Vagina (tissue), 2 donors: ENCODE data around the gene NRG2. TPM values are rescaled to one million over a fixed set of nuclear protein-coding genes. Genes with fewer than 3 reads are reported as not detected.

ENCODE experiments used
- DNase-seq, 2 donors: peaks; one replicate each; pipeline ENCODE4 v3.0.0-alpha.2; 2017; ENCODE audit errors: extremely low spot score in 2 of 2
- H3K27ac ChIP-seq: fragments of 200-600 bp; sonication (generic); one replicate; pipeline ENCODE4 v1.5.1; 2019
- H3K27me3 ChIP-seq: fragments of 200-600 bp; sonication (generic); one replicate; pipeline ENCODE4 v1.5.1; 2019
- H3K36me3 ChIP-seq, 2 donors: fragments of 200-600 bp; sonication (generic); one replicate each; pipeline ENCODE4 v1.5.1; 2017 to 2019
- H3K4me1 ChIP-seq: fragments of 200-600 bp; sonication (generic); one replicate; pipeline ENCODE4 v1.5.1; 2019
- H3K4me3 ChIP-seq, 2 donors: fragments of 200-600 bp; sonication (generic); 1 replicate in 1 of 2; 2 replicates in 1 of 2; pipeline ENCODE4 v1.5.1; 2016 to 2019
- H3K9me3 ChIP-seq: fragments of 200-600 bp; sonication (generic); one replicate; pipeline ENCODE4 v1.5.1; 2019
- CTCF ChIP-seq, 3 experiments: fragments of 450-650 bp in 2 of 3; fragments of 200-600 bp in 1 of 3; sonication (generic) in 1 of 3; IDR thresholded peaks; one replicate each; pipeline ENCODE4 v1.5.1; 2017 to 2019; ENCODE audit warnings: antibody characterized with exemption in 3 of 3, mild to moderate bottlenecking in 2 of 3, moderate library complexity in 2 of 3
- POLR2A ChIP-seq, 2 donors: fragments of 450-650 bp; IDR thresholded peaks; one replicate each; pipeline ENCODE4 v1.6.1; 2017; ENCODE audit warnings: antibody characterized with exemption in 2 of 2, mild to moderate bottlenecking in 2 of 2, moderate library complexity in 2 of 2
- POLR2AphosphoS5 ChIP-seq, 2 donors: sonication (generic); formaldehyde crosslinking; IDR thresholded peaks; one replicate each; pipeline ENCODE4 v1.9.0; 2017; ENCODE audit warnings: antibody characterized with exemption in 2 of 2, mild to moderate bottlenecking in 2 of 2, low read depth in 1 of 2; ENCODE audit not compliant: insufficient read depth in 1 of 2
- intact Hi-C: fragments of 100-400 bp; cut with DNase I; formaldehyde crosslinking; loops from one replicate; pipeline ENCODE4 v1.15.1; 2023
- total RNA-seq: library from RNA; depleted of rRNA; stranded (reverse); fragments of >200 nt; gene quantifications from one replicate; pipeline ENCODE4 v1.2.3, GENCODE V29; 2016

The NRG2 gene
- total RNA-seq, 1 donor from 2014 or later = 5.2 TPM

DNA sequence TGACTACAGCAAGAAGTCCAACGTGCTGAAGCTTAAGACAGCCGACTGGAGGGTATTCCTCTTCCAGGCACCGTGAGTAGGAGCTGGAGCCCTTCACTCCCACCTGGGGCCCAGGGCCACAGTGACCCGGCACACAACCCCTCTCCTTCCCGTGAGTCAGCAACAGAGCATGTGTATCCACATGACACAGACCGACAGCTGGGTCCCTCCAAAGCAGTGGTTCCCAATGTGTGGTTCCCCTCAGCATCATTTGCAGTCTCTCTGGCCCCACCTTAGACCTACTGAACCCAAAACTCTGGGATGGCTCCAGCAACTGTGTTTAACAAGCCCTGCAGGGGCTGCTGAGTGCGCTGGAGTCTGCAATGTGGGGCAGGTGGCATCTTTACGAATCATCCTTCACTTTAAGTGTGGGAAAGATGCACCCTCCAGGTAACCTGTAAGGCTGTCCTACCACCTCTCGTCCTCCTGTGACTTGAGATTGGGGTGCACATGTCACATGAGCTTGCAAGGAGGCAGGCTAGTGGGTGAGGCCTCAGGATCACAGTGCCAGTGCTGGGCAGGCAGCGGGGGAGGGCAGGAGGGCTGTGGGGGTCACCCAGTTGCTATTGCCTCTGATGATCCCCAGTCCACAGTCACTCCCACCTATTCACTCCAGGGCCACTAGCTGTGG is 205.3 kb downstream of the NRG2 start:
- no peak for TF ChIP-seq POLR2AphosphoS5 (IDR thresholded peaks at IDR 0.05; ENCODE audit: insufficient read depth in 1 of 2, low read depth in 1 of 2)
- no peak for TF ChIP-seq CTCF (IDR thresholded peaks at IDR 0.05)
- TF ChIP-seq POLR2A (IDR thresholded peaks at IDR 0.05) = no peak
- Histone ChIP-seq H3K27me3 (no peaks in the 10 kb centered on the region), H3K36me3 (no peaks in the 10 kb centered on the region), H3K4me3 (no peak overlapping the region), H3K27ac (no peak overlapping the region), H3K9me3 (no peaks in the 10 kb centered on the region), H3K4me1 (no peaks in the 10 kb centered on the region)
- intact Hi-C loops = no loop called here
- no peak for DNase-seq

GRCh38 chr5:139836469-139837208 is 206.5 kb downstream of the NRG2 start:
- Histone ChIP-seq H3K27ac (no peak overlapping the region), H3K4me1 (no peaks in the 10 kb centered on the region), H3K27me3 (no peaks in the 10 kb centered on the region), H3K4me3 (no peak overlapping the region), H3K9me3 (no peaks in the 10 kb centered on the region), H3K36me3 (no peaks in the 10 kb centered on the region)
- no peak for DNase-seq
- TF ChIP-seq POLR2AphosphoS5 (IDR thresholded peaks at IDR 0.05; ENCODE audit: insufficient read depth in 1 of 2, low read depth in 1 of 2) (no peak), POLR2A (IDR thresholded peaks at IDR 0.05) (no peak), CTCF (IDR thresholded peaks at IDR 0.05) (no peak)
- intact Hi-C loops = no loop called here

- H3K4me3 ChIP-seq = no peak overlapping the region
- DNase-seq = no peak
- no peak for TF ChIP-seq POLR2A (IDR thresholded peaks at IDR 0.05)
- TF ChIP-seq CTCF (IDR thresholded peaks at IDR 0.05) = no peak
- no peak for TF ChIP-seq POLR2AphosphoS5 (IDR thresholded peaks at IDR 0.05; ENCODE audit: insufficient read depth in 1 of 2, low read depth in 1 of 2)
- H3K9me3 ChIP-seq = no peaks in the 10 kb centered on the region
- H3K27me3 ChIP-seq = no peaks in the 10 kb centered on the region
- H3K27ac ChIP-seq = no peak overlapping the region
- H3K36me3 ChIP-seq = no peaks in the 10 kb centered on the region
- H3K4me1 ChIP-seq = no peaks in the 10 kb centered on the region
- intact Hi-C loops = no loop called here
Observed at GRCh38 chr5:139835656-139836055, 207.4 kb downstream of the NRG2 start.

- Histone ChIP-seq H3K9me3 (no peaks in the 10 kb centered on the region), H3K4me3 (no peak overlapping the region), H3K27me3 (no peaks in the 10 kb centered on the region), H3K36me3 (no peaks in the 10 kb centered on the region), H3K27ac (no peak overlapping the region), H3K4me1 (no peaks in the 10 kb centered on the region)
- no peak for DNase-seq
- intact Hi-C loops = no loop called here
- TF ChIP-seq POLR2A (IDR thresholded peaks at IDR 0.05) = no peak
- TF ChIP-seq CTCF (IDR thresholded peaks at IDR 0.05) = no peak
- no peak for TF ChIP-seq POLR2AphosphoS5 (IDR thresholded peaks at IDR 0.05; ENCODE audit: insufficient read depth in 1 of 2, low read depth in 1 of 2)
Observed at GRCh38 chr5:139833525-139833924, 209.6 kb downstream of the NRG2 start.

DNA sequence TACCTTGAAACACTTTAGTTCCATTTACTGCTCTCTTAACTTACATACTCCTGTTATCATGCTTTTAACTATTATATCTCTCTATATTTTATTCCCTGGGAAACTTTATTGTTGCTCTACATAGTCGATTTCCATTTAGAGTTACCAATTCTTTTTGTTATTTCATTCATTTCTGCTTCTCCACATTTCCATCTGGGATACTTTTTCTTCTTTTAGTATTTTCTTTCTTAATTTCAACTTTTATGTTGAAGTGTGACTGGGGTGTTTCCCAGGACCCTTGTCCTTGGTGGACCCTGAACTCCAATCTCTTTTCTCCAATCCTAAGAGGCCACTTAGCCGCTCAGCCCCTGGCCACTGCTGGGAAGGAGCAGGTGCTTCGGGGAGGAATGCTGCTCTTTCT is 211.5 kb downstream of the NRG2 start:
- Histone ChIP-seq H3K36me3 (no peaks in the 10 kb centered on the region), H3K27ac (no peak overlapping the region), H3K4me3 (no peak overlapping the region), H3K9me3 (no peaks in the 10 kb centered on the region), H3K4me1 (no peaks in the 10 kb centered on the region), H3K27me3 (no peaks in the 10 kb centered on the region)
- no peak for TF ChIP-seq CTCF (IDR thresholded peaks at IDR 0.05)
- TF ChIP-seq POLR2A (IDR thresholded peaks at IDR 0.05) = no peak
- no peak for TF ChIP-seq POLR2AphosphoS5 (IDR thresholded peaks at IDR 0.05; ENCODE audit: insufficient read depth in 1 of 2, low read depth in 1 of 2)
- intact Hi-C loops = no loop called here
- DNase-seq = no peak
